GM19043 (cell line): Measurements from ENCODE around the gene INSR.
"Not testable (repeated sequence)": the region's sequence is repeated elsewhere in the genome, so short reads cannot be mapped to it uniquely, and the experiment has no call there.

ENCODE experiments used
- ATAC-seq: cut with Tn5 transposase; IDR thresholded peaks from one replicate; pipeline ENCODE4 v1.9.1; 2021; ENCODE audit warnings: low read depth; ENCODE audit not compliant: unreplicated experiment

INSR gene

GRCh38 chr19:7149956-7150705 is 144.1 kb downstream of the INSR start:
- ATAC-seq: no peak

- ATAC-seq: not testable (repeated sequence)
Observed at GRCh38 chr19:7147119-7147675, 147.0 kb downstream of the INSR start.

- ATAC-seq: not testable (repeated sequence)
Observed at GRCh38 chr19:7146086-7146485, 148.1 kb downstream of the INSR start.

GRCh38 chr19:7145494-7145893 is 148.7 kb downstream of the INSR start:
- no peak for ATAC-seq

GRCh38 chr19:7142771-7143170 is 151.4 kb downstream of the INSR start:
- no peak for ATAC-seq

- ATAC-seq: no peak
Observed at GRCh38 chr19:7140137-7140536, 154.1 kb downstream of the INSR start.

GRCh38 chr19:7139095-7139494 is 155.1 kb downstream of the INSR start:
- no peak for ATAC-seq

GRCh38 chr19:7138402-7138801 is 155.8 kb downstream of the INSR start:
- no peak for ATAC-seq

GRCh38 chr19:7137120-7137519 is 157.1 kb downstream of the INSR start:
- ATAC-seq: no peak

- ATAC-seq: no peak
Observed at GRCh38 chr19:7132054-7132453, 162.2 kb downstream of the INSR start.

GRCh38 chr19:7130043-7130442 is 164.2 kb downstream of the INSR start:
- no peak for ATAC-seq

GRCh38 chr19:7126132-7126531 is 168.1 kb downstream of the INSR start:
- no peak for ATAC-seq

GRCh38 chr19:7125221-7125620 is 169.0 kb downstream of the INSR start:
- no peak for ATAC-seq

GRCh38 chr19:7124782-7125181 is 169.4 kb downstream of the INSR start:
- no peak for ATAC-seq

GRCh38 chr19:7122701-7123100 is 171.5 kb downstream of the INSR start:
- no peak for ATAC-seq

GRCh38 chr19:7120499-7120898 is 173.7 kb downstream of the INSR start:
- ATAC-seq: no peak

- ATAC-seq: no peak
Observed at GRCh38 chr19:7119582-7119981, 174.6 kb downstream of the INSR start.

GRCh38 chr19:7117248-7117647 is 177.0 kb downstream of the INSR start:
- no peak for ATAC-seq

- ATAC-seq: no peak
Observed at GRCh38 chr19:7115721-7116120, 178.5 kb downstream of the INSR start.

- ATAC-seq: no peak
Observed at GRCh38 chr19:7113233-7113632, 181.0 kb downstream of the INSR start.

- no peak for ATAC-seq
Observed at GRCh38 chr19:7112675-7113074, 181.5 kb downstream of the INSR start.

- ATAC-seq: no peak
Observed at GRCh38 chr19:7109678-7110289, 184.4 kb downstream of the INSR start.
